ENCODE measurements around the gene TFF1. TPM values are rescaled to one million over a fixed set of nuclear protein-coding genes. Genes with fewer than 3 reads are reported as not detected.

Gene TFF1
- total RNA-seq, 1 experiment from 2014 or later: not detected

DNA sequence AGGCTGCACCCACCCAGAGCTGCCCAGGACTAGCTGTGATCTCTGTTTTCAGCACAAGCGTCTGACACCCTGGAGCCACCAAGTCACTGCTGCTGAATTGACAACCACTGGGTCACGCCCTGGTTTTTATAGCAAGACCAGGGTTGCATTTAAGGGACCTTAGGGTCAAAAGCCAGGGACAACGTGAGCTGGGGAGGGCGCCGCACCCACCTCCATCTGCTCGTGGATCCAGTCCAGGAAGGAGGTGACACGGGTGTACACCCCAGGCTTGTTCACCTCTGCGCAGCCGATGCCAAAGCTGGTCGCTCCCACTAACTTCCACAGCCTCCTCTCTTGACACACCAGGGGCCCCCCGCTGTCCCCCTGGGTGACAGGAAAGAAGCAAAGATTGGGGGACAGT, 9.2 kb upstream of the TFF1 start:
- BruUV-seq (replicated peaks): no TSS peak
- DNase-seq (ENCODE audit: unreplicated experiment): no peak
- Mint-ChIP-seq H3K27me3 (ENCODE audit: insufficient read depth, unreplicated experiment) (peaks cover 31% of the 10 kb centered on the region), H3K4me1 (ENCODE audit: insufficient read depth, unreplicated experiment) (no peaks in the 10 kb centered on the region), H3K36me3 (ENCODE audit: insufficient read depth, unreplicated experiment) (no peaks in the 10 kb centered on the region), H3K4me3 (ENCODE audit: unreplicated experiment) (no peak overlapping the region), H3K9me3 (ENCODE audit: unreplicated experiment) (no peaks in the 10 kb centered on the region), H3K27ac (ENCODE audit: low read depth, unreplicated experiment) (no peak overlapping the region)
- CTCF ChIA-PET: interaction anchor here (1.8 kb wide), 1 partner anchor 66 kb away, joined by 3 read pairs; no protein-coding TSS in a partner anchor
- TF ChIP-seq, protein P1, sequence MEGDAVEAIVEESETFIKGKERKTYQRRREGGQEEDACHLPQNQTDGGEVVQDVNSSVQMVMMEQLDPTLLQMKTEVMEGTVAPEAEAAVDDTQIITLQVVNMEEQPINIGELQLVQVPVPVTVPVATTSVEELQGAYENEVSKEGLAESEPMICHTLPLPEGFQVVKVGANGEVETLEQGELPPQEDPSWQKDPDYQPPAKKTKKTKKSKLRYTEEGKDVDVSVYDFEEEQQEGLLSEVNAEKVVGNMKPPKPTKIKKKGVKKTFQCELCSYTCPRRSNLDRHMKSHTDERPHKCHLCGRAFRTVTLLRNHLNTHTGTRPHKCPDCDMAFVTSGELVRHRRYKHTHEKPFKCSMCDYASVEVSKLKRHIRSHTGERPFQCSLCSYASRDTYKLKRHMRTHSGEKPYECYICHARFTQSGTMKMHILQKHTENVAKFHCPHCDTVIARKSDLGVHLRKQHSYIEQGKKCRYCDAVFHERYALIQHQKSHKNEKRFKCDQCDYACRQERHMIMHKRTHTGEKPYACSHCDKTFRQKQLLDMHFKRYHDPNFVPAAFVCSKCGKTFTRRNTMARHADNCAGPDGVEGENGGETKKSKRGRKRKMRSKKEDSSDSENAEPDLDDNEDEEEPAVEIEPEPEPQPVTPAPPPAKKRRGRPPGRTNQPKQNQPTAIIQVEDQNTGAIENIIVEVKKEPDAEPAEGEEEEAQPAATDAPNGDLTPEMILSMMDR (IDR thresholded peaks at IDR 0.05; ENCODE audit: unreplicated experiment): no peak
- POLR2A ChIA-PET: no interaction called here
- intact Hi-C loops (cut with micrococcal nuclease): no loop called here

DNA sequence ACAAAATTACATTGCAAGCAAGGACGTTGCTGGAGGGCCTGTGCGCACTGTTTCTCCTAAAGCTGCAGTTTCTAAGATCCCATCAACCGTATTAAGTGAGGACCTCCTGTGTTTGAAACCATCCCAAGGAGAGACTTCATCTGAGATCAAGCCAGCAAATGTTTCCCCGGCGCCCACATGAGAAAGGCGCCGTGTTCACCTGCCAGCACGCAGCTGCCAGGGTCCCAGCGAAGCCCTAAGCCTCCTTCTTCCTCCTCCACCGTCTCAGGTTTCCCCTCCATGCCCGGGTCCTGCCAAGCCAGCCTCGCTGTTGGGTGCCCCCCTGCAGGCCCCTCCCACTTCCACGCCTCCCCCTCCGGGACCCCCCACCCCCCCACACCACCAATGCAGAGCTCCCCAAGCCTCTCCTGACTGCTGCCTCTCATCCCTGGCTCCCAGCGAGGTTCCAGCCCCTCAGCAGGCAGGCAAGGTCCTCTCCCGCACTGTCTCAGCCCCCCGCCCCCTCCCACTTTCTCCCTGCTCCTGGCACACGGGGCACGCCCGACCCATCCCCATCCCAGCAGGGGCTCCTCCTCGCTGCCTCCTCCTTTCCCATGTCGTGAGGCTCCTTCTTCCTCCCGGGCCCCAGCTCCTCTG, 8.6 kb upstream of the TFF1 start:
- intact Hi-C loops (cut with micrococcal nuclease): no loop called here
- CTCF ChIA-PET: interaction anchor here (1.8 kb wide), 1 partner anchor 66 kb away, joined by 3 read pairs; no protein-coding TSS in a partner anchor
- no peak for DNase-seq (ENCODE audit: unreplicated experiment)
- TF ChIP-seq, protein P1 (IDR thresholded peaks at IDR 0.05; ENCODE audit: unreplicated experiment): no peak
- Mint-ChIP-seq H3K9me3 (ENCODE audit: unreplicated experiment) (no peaks in the 10 kb centered on the region), H3K27me3 (ENCODE audit: insufficient read depth, unreplicated experiment) (peaks cover 34% of the 10 kb centered on the region), H3K4me1 (ENCODE audit: insufficient read depth, unreplicated experiment) (no peaks in the 10 kb centered on the region), H3K36me3 (ENCODE audit: insufficient read depth, unreplicated experiment) (no peaks in the 10 kb centered on the region), H3K4me3 (ENCODE audit: unreplicated experiment) (no peak overlapping the region), H3K27ac (ENCODE audit: low read depth, unreplicated experiment) (no peak overlapping the region)
- POLR2A ChIA-PET: no interaction called here
- no TSS peak for BruUV-seq (replicated peaks)

DNA sequence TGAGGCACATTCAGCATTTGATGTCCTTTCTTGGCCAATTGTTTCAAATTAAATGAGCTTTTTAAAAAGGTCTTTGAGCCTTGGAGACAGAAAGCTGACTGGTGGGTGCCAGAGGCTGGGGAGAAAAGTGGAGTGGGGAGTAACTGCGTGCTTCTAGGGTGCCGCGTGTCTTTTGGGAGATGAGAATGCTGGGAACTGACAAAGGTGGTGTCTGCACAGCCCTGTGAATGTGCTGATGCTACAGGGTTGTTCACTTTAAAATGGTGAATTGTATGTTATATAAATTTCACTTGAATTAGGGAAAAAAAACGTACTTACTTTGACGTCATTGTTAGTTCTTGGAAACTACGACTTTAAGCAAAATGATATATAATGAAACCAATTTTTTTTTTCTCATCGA, 8.1 kb upstream of the TFF1 start:
- Mint-ChIP-seq H3K4me1 (ENCODE audit: insufficient read depth, unreplicated experiment) (no peaks in the 10 kb centered on the region), H3K9me3 (ENCODE audit: unreplicated experiment) (no peaks in the 10 kb centered on the region), H3K27ac (ENCODE audit: low read depth, unreplicated experiment) (no peak overlapping the region), H3K27me3 (ENCODE audit: insufficient read depth, unreplicated experiment) (peaks cover 34% of the 10 kb centered on the region), H3K4me3 (ENCODE audit: unreplicated experiment) (no peak overlapping the region), H3K36me3 (ENCODE audit: insufficient read depth, unreplicated experiment) (no peaks in the 10 kb centered on the region)
- DNase-seq (ENCODE audit: unreplicated experiment): no peak
- intact Hi-C loops (cut with micrococcal nuclease): no loop called here
- ChIA-PET POLR2A (no interaction called here), CTCF (interaction anchor here (1.8 kb wide), 1 partner anchor 65 kb away, joined by 3 read pairs; no protein-coding TSS in a partner anchor)
- no TSS peak for BruUV-seq (replicated peaks)
- TF ChIP-seq, protein P1 (IDR thresholded peaks at IDR 0.05; ENCODE audit: unreplicated experiment): no peak

DNA sequence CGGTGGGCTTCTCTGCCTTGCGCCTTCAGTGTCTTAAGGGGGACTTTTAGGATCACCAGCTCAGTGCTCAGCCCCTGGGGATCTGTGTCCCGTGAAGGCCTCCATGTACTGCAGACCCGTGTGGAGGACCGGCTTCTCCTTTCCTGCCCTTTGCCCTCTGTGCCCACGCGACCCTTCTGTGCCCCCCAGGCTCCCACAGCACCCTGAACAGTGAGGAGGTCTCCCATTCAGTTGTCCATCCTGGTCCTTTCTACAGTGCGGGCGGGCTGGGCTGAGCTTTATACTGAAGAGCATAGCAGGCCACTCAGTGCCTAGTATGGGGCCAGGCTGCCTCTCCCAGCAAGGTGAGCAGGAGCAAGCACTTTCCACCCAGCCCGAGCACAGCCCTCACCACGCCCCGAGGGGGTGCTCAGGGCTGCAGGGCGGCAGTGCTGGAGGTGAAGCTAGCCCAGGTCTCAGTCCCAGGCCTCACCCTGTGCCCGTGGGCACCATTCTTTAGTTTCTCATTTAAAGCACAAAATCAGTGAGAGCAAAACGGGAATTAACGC, 7.6 kb upstream of the TFF1 start:
- no peak overlapping the region for H3K4me3 Mint-ChIP-seq (ENCODE audit: unreplicated experiment)
- no TSS peak for BruUV-seq (replicated peaks)
- TF ChIP-seq, protein P1 (IDR thresholded peaks at IDR 0.05; ENCODE audit: unreplicated experiment): no peak
- no peaks in the 10 kb centered on the region for H3K9me3 Mint-ChIP-seq (ENCODE audit: unreplicated experiment)
- no peaks in the 10 kb centered on the region for H3K36me3 Mint-ChIP-seq (ENCODE audit: insufficient read depth, unreplicated experiment)
- ChIA-PET CTCF (interaction anchor here (1.8 kb wide), 1 partner anchor 65 kb away, joined by 3 read pairs; no protein-coding TSS in a partner anchor), POLR2A (no interaction called here)
- no peaks in the 10 kb centered on the region for H3K4me1 Mint-ChIP-seq (ENCODE audit: insufficient read depth, unreplicated experiment)
- DNase-seq (ENCODE audit: unreplicated experiment): no peak
- no peak overlapping the region for H3K27ac Mint-ChIP-seq (ENCODE audit: low read depth, unreplicated experiment)
- H3K27me3 Mint-ChIP-seq (ENCODE audit: insufficient read depth, unreplicated experiment): peaks cover 34% of the 10 kb centered on the region
- intact Hi-C loops (cut with micrococcal nuclease): no loop called here
